B cell (primary cell): Measurements from ENCODE around the gene RNF213. TPM values are rescaled to one million over a fixed set of nuclear protein-coding genes. Genes with fewer than 3 reads are reported as not detected.

Experiments used
- ATAC-seq: fragments of 200-7000 bp; cut with Tn5 transposase; one replicate; pipeline ENCODE4 v1.10.0; 2021; ENCODE audit warnings: low read depth, mild to moderate bottlenecking, moderate number of reproducible peaks, moderate library complexity
- CTCF ChIA-PET: fragments of 350-600 bp; sonication (Branson Sonifier 250); formaldehyde crosslinking; loops from one replicate; lab custom pipeline; 2021; ENCODE audit warnings: antibody characterized with exemption, inconsistent platforms; lab: Charles Lee
- POLR2A ChIA-PET: fragments of 350-600 bp; sonication (Branson Sonifier 250); formaldehyde crosslinking; loops from one replicate; lab custom pipeline; 2021; ENCODE audit warnings: antibody characterized with exemption; lab: Charles Lee
- DNase-seq: peaks from one replicate; pipeline ENCODE4 v3.0.0; 2013
- H2AFZ ChIP-seq: 2 replicates; pipeline ENCODE4 v1.6.1; 2012; ENCODE audit warnings: mild to moderate bottlenecking, low read depth, low read length; ENCODE audit not compliant: insufficient read depth, poor library complexity, severe bottlenecking
- H3K27ac ChIP-seq, 2 donors: 1 replicate in 1 of 2; 2 replicates in 1 of 2; pipeline ENCODE4 v1.5.1; 2012 to 2013; ENCODE audit warnings: low read length in 2 of 2, mild to moderate bottlenecking in 2 of 2, moderate library complexity in 1 of 2
- H3K27me3 ChIP-seq, 4 experiments: fragments of 200-600 bp in 1 of 4; sonication (generic) in 1 of 4; replicated peaks in 1 of 4; 1 replicate in 2 of 4; 2 replicates in 2 of 4; pipeline versions ENCODE4 v1.6.1 to v1.7.0; 2013 to 2016; ENCODE audit warnings: low read length in 3 of 4, mild to moderate bottlenecking in 2 of 4, mixed read lengths in 1 of 4, moderate library complexity in 1 of 4; ENCODE audit not compliant: insufficient read depth in 4 of 4, control insufficient read depth in 3 of 4; ENCODE audit errors: control extremely low read depth in 1 of 4
- H3K36me3 ChIP-seq, 2 experiments: replicated peaks in 1 of 2; 1 replicate in 1 of 2; 2 replicates in 1 of 2; pipeline versions ENCODE4 v1.6.1 to v1.7.1; 2013; ENCODE audit warnings: low read length in 1 of 2; ENCODE audit not compliant: insufficient read depth in 2 of 2, control insufficient read depth in 1 of 2; ENCODE audit errors: control extremely low read depth in 1 of 2, extremely low read depth in 1 of 2
- H3K4me1 ChIP-seq, 2 donors: fragments of 200-600 bp in 1 of 2; sonication (generic) in 1 of 2; 1 replicate in 1 of 2; 2 replicates in 1 of 2; pipeline versions ENCODE4 v1.5.1 to v1.6.1; 2013 to 2017; ENCODE audit warnings: low read length in 2 of 2; ENCODE audit not compliant: control insufficient read depth in 2 of 2, insufficient read depth in 2 of 2
- H3K4me2 ChIP-seq: replicated peaks from 2 replicates; pipeline ENCODE3; 2012; ENCODE audit warnings: mild to moderate bottlenecking, low read depth, low read length; ENCODE audit not compliant: poor library complexity, severe bottlenecking
- H3K4me3 ChIP-seq, 5 experiments: fragments of 200-600 bp in 1 of 5; sonication (generic) in 1 of 5; 1 replicate in 3 of 5; 2 replicates in 2 of 5; pipeline versions ENCODE4 v1.5.1 to v1.7.0; 2011 to 2016; ENCODE audit warnings: low read length in 4 of 5, mild to moderate bottlenecking in 4 of 5, low read depth in 2 of 5, control low read depth in 1 of 5, moderate library complexity in 1 of 5; ENCODE audit not compliant: insufficient read depth in 1 of 5; ENCODE audit errors: control extremely low read depth in 1 of 5, extremely low read depth in 1 of 5
- H3K79me2 ChIP-seq: fragments of 200-600 bp; sonication (generic); one replicate; pipeline ENCODE4 v1.6.0; 2016; ENCODE audit warnings: low read length; ENCODE audit not compliant: control insufficient read depth, insufficient read depth
- H3K9ac ChIP-seq: fragments of 200-600 bp; sonication (generic); 2 replicates; pipeline ENCODE4 v1.6.1; 2017; ENCODE audit warnings: mild to moderate bottlenecking, low read length, moderate library complexity
- H3K9me3 ChIP-seq, 3 donors: one replicate each; pipeline versions ENCODE4 v1.6.1 to v1.7.1; 2013; ENCODE audit warnings: low read length in 2 of 3; ENCODE audit not compliant: control insufficient read depth in 2 of 3, insufficient read depth in 1 of 3; ENCODE audit errors: control extremely low read depth in 1 of 3
- H4K20me1 ChIP-seq: 2 replicates; pipeline ENCODE4 v1.6.0; 2012; ENCODE audit warnings: mild to moderate bottlenecking, low read length; ENCODE audit not compliant: insufficient read depth, control insufficient read depth, poor library complexity, severe bottlenecking
- H3K27ac Mint-ChIP-seq: one replicate; pipeline ENCODE4 v1.8.0; 2021; ENCODE audit warnings: mixed read lengths
- H3K27me3 Mint-ChIP-seq: one replicate; pipeline ENCODE4 v1.8.0; 2021; ENCODE audit warnings: mixed read lengths
- H3K4me1 Mint-ChIP-seq: one replicate; pipeline ENCODE4 v1.8.0; 2021; ENCODE audit warnings: mixed read lengths
- H3K4me3 Mint-ChIP-seq: one replicate; pipeline ENCODE4 v1.8.0; 2021; ENCODE audit warnings: mixed read lengths
- H3K9me3 Mint-ChIP-seq: one replicate; pipeline ENCODE4 v1.8.0; 2022; ENCODE audit warnings: mixed read lengths; ENCODE audit not compliant: insufficient read depth
- EZH2 ChIP-seq: IDR thresholded peaks from 2 replicates; pipeline ENCODE4 v1.6.1; 2012; ENCODE audit warnings: borderline replicate concordance, low read depth, mild to moderate bottlenecking, moderate library complexity, low read length; ENCODE audit not compliant: insufficient read depth, poor library complexity, severe bottlenecking
- WGBS: methylation state at CpG from one replicate; pipeline ENCODE4 v1.1.5; 2013; ENCODE audit warnings: missing lambda C conversion rate; ENCODE audit not compliant: insufficient coverage; 5-methylcytosine and 5-hydroxymethylcytosine counted together
- intact Hi-C: fragments of 100-400 bp; cut with micrococcal nuclease; formaldehyde crosslinking; loops from one replicate; pipeline ENCODE4 v1.10.0; 2022
- polyA plus RNA-seq: library from polyadenylated mRNA; depleted of rRNA; stranded (reverse); fragments of >200 nt; gene quantifications from 2 replicates; pipeline ENCODE4 v1.2.3, GENCODE V29; 2012
- total RNA-seq, 2 donors: library from RNA; stranded (reverse); fragments of 120-200 nt in 1 of 2; gene quantifications; 1 replicate in 1 of 2; 2 replicates in 1 of 2; pipeline versions ENCODE4 v1.2.3 to v1.2.4, GENCODE V29; 2013 to 2022
- TF ChIP-seq, protein P1 (sequence below): fragments of 200-600 bp; IDR thresholded peaks from one replicate; pipeline ENCODE4 v1.8.0; 2022; ENCODE audit warnings: antibody characterized with exemption, mild to moderate bottlenecking

Gene RNF213
- total and polyA plus RNA-seq, 2 donors (not counting 1 experiment from before 2014, with no cell fraction given), result 121 to 287 TPM

- H3K9ac ChIP-seq, result peak overlapping the region; percentile 93
These were observed 39.9 kb upstream of the RNF213 start for GRCh38 chr17:80220736-80221215.

More at GRCh38 chr17:80220736-80221215, 39.9 kb upstream of the RNF213 start:
- H3K4me1 ChIP-seq, result peaks cover 10 to 30% of the 10 kb centered on the region in 2 donors
- DNase-seq (peak; percentile 50), ATAC-seq (no peak)
- Mint-ChIP-seq H3K27me3 (no peaks in the 10 kb centered on the region), H3K4me3 (peak overlapping the region; percentile 84), H3K4me1 (peaks cover 22% of the 10 kb centered on the region), H3K9me3 (no peaks in the 10 kb centered on the region), H3K27ac (peak overlapping the region; percentile 11)
- H3K4me3 ChIP-seq, result peak overlapping the region in 4 of 5 experiments; percentile 63 to 86 (median 76)
- peaks cover 0 to 2% (median 0%) of the 10 kb centered on the region in 4 experiments for H3K27me3 ChIP-seq
- ChIA-PET CTCF (no interaction called here), POLR2A (no interaction called here)
- intact Hi-C loops, result no loop called here
- H3K27ac ChIP-seq, result peak overlapping the region in 1 of 2 donors; percentile 96
- peaks cover 0 to 2% (median 0%) of the 10 kb centered on the region in 3 donors for H3K9me3 ChIP-seq
- WGBS, result 27% methylated on average over 29 of the region's 41 CpGs
- H3K36me3 ChIP-seq, result peaks cover 0 to 6% of the 10 kb centered on the region in 2 experiments
- peak overlapping the region; percentile 71 for H2AFZ ChIP-seq
- peaks cover 23% of the 10 kb centered on the region for H4K20me1 ChIP-seq
- TF ChIP-seq EZH2, result no peak
- TF ChIP-seq, protein P1, sequence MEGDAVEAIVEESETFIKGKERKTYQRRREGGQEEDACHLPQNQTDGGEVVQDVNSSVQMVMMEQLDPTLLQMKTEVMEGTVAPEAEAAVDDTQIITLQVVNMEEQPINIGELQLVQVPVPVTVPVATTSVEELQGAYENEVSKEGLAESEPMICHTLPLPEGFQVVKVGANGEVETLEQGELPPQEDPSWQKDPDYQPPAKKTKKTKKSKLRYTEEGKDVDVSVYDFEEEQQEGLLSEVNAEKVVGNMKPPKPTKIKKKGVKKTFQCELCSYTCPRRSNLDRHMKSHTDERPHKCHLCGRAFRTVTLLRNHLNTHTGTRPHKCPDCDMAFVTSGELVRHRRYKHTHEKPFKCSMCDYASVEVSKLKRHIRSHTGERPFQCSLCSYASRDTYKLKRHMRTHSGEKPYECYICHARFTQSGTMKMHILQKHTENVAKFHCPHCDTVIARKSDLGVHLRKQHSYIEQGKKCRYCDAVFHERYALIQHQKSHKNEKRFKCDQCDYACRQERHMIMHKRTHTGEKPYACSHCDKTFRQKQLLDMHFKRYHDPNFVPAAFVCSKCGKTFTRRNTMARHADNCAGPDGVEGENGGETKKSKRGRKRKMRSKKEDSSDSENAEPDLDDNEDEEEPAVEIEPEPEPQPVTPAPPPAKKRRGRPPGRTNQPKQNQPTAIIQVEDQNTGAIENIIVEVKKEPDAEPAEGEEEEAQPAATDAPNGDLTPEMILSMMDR, result no peak
- H3K4me2 ChIP-seq, result peak overlapping the region; percentile 99
- peaks cover 23% of the 10 kb centered on the region for H3K79me2 ChIP-seq
